HG02798 (cell line): Measurements from ENCODE around the gene DIAPH3.
A peak's percentile ranks its signal among the peaks of the same experiment; 100 is the strongest.

Experiments
- ATAC-seq: cut with Tn5 transposase; IDR thresholded peaks from one replicate; pipeline ENCODE4 v1.9.1; 2021; ENCODE audit warnings: mild to moderate bottlenecking; ENCODE audit not compliant: unreplicated experiment, poor library complexity

Gene DIAPH3

DNA sequence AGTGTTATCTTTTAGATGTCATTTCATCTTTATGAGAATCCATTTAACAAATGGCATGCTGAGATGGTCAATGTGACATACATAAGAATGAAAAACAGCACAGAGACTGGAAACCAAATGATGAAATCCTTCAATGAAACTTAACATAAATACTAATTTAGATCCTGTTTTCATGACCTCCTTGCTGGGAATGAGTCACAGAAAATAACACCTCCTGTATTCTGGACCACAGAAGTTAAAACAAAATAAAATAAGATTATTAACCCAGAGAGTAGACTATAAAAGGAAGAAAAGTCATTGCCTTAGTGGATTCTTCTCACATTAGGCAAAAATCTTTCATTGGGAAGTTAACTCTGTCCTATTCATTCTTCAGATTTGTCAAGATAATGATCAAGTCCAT, 1.6 kb downstream of the DIAPH3 start:
- ATAC-seq: no peak

DNA sequence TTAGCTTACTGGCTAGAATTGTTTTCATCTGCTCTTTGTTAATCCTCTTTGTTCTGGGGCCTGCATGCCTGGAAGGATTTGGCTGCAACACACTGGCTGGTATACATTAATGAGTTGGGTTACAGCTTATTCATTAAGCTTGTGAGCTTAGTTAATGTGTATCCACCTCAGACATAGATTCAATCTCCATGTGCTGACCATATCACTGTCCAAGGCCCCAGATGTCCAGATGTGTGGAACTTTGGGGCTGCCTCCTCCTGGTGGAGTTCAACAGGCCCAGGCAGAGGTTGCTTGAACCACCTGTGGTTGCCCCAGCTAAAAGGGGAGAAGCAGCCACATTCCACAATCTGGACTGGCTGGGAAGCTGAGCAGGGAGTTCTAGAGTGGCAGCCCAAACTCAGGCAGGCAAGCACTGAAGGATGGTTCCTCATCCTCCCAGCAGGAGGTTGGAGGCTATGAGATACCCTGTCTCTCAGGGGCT, 5.4 kb downstream of the DIAPH3 start:
- no peak for ATAC-seq

DNA sequence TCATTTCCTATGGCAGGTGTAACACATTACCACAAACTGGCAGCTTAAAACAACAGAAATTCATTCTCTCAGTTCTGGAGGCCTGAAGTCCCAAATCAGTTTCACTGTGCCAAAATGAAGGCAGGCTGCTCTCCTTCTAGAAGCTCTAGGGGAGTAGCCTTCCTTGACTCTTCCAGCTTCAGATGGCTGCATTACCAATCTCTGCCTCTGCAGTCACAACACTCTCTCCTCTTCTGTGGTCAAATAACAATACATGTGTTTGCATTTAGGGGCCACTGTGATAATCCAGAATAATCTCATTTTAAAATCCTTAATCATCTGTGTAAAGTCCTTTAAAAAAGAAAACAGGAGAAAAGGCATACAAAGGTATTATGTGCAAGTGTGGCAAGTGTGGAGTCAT, 7.8 kb downstream of the DIAPH3 start:
- peak; percentile 46 for ATAC-seq

DNA sequence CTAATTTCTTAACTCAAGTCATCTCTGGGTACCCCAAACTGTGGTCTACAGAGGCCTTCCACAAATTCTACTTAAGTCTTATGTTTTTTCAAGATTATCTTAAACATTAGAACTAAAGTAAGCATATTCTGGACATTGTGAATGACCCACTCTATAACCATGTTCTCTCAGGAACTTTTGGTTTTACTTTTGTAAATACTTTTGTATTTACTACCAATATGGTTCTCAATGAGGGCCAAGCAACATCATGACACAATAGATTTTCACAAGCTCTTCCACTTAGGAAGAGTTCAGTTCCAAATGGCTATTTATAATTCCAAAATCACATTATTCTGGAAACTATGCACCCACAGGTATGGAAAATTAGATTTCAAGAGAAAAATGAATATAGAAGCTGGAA, 10.8 kb downstream of the DIAPH3 start:
- peak; percentile 54 for ATAC-seq

DNA sequence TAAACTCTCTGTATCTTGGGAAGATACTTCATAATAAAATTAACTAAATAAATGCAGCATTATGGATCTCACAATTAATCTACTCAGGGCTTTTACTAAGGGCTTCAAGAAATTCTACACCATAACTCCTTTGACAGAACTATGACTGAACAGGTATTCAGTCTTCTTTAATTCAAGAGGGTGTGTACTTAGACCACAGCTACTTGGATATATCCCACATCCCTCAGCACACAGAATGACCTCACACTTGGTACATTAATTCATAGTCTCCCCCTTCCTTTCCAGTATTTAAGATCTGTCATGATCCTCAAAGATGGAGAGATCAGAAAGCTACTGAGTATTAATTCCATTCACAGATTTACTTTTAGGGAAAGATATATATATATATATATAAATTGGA, 11.6 kb downstream of the DIAPH3 start:
- ATAC-seq: no peak

DNA sequence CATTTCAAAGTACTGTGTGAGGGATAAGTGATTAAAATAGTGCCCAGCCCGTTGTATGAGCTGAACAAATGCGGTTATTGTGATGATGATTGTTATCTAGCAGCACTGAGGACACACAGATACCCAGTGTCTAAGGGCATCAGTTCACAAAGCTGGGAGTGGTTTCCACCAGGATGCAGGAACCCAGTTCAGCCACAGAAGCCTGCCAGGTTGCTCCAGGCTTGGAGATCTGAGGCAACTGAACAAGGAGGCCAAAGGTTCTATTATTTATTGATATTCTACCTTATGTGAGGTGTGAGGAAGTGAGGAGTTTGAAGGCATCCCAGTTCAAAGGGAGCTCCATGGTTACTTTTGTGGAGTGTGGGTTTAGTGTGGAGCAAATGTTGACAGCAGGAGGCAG, 13.2 kb downstream of the DIAPH3 start:
- ATAC-seq: no peak

DNA sequence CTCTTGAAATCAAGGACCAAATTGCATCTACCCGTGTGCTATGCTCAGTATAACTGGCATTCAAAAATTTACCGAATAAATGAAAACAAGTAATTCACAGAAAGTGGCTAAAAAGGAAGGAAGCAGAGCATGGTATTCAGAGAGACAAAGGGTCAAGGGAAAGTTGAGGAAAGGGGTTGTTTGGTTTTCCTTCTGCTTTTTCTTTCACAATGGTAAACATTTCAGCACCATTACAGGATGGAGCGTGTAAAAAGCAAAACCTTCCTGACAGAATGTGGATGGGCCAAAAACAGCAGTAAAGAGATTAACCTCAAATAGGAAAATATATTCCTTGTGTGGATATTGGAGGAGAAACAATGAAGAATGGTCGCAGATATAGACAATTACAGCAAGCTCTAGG, 14.8 kb downstream of the DIAPH3 start:
- ATAC-seq: no peak

DNA sequence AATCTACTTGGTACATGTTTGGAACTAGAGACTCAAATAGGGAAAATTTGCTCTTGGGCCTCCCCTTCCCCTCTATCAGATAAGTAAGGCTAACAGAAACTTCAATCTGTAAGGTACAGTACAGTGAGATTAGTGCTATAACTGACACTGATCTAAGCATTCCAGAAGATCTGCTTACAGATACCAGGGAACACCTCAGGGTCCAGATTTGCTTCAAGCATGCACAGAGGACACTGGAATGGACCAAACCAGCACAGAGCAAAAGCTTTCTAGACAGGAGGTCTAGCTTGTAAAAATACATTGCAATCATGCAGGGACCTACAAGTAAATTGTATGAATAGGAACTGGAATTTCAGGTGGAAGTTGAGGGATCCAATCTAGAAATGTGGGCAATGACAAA, 16.4 kb downstream of the DIAPH3 start:
- no peak for ATAC-seq

DNA sequence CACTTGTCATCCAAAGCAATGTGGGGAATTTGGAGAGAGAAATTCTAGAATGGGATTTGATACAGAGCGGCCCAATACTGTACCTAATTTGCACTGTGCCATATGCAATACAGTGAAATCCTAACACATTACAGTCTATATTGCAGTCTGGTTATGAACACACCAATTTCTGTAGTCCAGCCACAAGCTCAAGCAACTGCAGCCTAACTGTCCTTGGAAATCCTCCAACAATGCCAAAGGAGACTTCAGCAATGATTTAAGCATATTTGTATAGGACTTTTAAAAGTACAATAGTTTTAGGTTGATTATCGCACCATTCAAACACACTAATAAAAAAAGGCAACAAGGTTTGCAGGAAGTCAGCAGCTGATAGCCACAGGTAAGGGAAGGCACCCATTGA, 17.3 kb downstream of the DIAPH3 start:
- ATAC-seq: no peak

DNA sequence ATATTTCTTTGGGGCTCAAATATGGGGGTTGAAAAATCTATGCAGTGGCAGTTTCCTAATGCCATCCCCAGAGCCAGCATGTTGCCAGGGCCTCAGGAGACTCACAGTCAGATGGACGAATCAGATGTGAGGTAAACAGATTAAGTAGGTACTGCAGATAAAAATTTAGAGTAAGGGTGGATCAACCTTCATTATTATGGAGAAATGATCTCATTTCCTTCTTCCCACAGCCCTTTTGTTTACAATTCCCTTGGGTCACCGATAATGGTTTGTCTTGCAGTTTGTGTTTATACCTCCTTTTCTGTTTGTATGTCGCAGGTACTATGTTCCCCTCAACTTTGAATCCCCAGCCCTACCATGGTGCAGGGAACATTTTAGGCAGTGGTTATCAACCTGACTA, 20.0 kb downstream of the DIAPH3 start:
- ATAC-seq: no peak

DNA sequence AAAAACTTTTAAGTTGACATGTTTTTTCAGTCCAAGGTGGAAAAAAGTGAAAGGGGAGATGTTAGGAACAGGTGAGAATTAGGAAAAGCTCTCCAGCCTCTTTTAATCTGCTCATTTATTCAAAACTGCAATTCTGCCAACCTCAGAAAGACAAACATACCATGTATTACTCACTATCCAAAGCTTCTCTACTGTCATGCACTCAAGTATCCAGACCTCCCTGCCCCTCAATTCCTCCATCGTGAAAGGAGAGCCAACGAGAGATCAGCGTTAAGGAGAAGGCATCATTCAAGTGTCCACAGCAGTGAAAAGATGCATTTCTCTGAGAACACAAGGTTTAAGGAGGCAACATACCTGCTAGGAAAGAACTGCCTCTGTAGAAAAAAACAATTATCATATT, 24.5 kb downstream of the DIAPH3 start:
- ATAC-seq: no peak

DNA sequence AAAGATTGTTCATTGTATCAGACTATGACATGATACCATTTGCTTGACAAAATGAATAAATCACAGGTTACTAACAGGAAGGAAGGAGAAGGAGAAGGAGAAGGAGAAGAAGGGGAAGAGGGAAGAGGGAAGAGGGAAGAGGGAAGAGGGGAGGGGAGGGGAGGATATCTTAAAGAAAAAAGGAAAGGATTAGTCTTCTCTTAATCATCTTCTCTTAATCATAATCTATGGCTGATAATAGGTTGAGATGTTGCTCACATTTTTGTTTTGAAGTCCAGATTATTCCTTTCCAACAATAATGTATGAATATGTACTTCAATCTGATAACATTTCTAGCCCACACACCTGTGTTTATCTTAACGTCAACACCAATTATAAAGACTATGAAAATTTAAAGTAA, 25.1 kb downstream of the DIAPH3 start:
- ATAC-seq: no peak

DNA sequence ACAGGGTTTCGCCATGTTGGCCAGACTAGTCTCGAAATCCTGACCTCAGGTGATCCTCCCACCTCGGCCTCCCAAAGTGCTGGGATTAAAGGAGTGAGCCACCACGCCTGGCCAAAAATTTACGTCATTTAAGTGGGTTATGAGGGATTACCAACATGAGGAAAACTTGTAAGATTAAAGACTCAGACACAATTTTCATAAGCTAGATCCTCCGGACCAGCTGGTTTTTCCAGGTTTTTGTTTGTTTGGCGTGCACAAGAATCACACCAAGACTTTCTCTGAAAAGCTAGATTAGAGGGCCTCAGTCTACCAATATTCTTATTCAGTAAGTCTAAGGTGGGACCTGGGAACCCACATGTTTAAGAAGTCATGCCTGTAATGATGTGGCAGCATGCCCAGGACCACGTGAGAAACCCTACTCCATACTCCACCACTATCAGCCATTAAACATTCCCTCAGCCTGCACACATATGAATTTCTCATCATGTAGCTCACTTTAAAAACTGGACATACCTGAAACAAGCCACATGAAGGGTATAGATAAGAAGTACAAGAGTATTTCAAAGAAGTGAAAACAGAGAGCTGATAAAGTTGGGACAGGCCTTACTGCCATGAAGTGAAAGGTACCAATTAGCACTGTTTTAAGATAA, 25.7 kb downstream of the DIAPH3 start:
- ATAC-seq: no peak

DNA sequence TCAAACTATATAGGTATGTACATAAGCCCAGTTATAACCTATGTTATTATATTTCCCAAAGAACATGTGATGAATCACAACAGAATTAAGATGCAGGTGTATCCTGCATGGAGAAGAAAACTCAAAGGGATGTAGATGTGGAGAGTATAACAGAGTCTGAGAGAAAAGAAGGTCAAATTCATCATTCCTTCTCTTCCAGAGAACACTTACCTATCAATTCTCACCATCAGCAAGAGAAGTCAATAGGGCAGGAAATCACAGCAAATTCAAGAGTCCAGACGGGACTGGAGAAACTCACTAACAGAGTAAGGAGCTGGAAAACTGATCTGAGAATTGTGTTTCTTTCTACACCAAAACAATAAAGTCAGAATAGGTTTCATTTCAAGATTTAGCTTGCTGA, 28.4 kb downstream of the DIAPH3 start:
- no peak for ATAC-seq

DNA sequence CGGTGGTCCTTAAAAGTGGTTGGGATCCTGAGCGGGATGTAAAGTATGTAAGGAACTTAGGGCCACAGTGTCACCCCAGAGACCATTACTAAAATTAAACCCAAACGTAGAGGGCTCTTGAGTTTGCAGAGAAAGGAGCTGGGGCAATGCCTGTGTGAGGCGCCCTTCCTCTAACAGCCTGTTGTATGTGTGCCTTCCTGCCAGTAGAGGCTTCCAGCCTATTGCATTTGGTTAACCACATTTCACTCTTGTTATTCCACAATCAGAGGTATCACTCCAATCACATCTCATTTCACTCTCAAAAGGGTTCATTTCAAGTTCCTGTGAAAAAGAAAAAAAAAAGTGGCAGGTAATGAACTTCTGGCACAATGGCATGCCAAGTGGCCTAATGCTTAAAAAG, 29.4 kb downstream of the DIAPH3 start:
- ATAC-seq: peak; percentile 48

DNA sequence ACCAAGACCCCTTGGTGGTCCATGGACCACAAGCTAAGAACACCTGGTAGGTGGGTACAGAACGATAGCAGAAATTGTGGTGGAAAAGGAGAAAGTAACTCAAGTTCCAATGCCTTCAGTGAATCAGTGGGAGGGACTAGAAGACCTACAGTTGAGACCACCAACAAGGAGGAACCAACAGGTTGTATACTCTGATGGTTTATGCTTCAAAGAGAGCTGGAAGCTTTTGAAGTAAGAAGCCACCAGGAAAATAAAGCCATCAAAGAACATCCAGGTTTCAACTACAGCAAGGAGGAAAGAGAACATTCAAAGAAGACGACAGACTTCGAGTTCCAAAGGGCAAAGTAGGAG, 42.4 kb downstream of the DIAPH3 start:
- no peak for ATAC-seq

DNA sequence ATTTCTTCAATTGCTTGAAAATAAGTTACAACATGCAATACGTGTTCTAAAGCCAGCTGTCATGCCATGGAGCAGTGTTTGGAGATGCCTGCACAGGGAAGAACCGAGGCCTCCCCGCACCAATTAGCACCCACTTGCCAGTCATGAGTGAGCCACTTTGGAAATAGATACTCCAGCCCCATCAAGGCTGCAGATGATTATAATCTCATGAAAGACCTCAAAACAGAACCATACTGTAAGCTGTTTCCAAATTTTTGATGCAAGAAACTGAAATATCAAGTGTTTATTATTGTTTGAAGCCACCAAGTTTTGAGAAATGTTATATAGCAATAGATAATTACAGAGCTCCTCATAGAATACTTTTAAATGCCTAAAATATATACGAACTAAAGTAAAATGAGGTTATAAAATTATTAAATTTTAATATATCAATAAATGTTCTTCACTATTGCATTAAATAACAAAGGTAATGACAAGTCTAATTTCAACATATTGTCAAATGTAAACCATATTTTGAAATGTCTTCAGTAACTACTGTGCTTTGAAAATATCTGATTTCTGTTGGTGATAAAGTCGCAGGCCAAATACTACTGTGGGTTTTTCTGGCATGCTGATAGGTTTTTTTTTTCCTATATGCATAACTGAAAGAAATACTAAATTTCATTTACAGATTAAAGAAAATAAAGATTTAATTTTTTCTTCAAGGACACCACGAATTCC, 43.0 kb downstream of the DIAPH3 start:
- no peak for ATAC-seq

DNA sequence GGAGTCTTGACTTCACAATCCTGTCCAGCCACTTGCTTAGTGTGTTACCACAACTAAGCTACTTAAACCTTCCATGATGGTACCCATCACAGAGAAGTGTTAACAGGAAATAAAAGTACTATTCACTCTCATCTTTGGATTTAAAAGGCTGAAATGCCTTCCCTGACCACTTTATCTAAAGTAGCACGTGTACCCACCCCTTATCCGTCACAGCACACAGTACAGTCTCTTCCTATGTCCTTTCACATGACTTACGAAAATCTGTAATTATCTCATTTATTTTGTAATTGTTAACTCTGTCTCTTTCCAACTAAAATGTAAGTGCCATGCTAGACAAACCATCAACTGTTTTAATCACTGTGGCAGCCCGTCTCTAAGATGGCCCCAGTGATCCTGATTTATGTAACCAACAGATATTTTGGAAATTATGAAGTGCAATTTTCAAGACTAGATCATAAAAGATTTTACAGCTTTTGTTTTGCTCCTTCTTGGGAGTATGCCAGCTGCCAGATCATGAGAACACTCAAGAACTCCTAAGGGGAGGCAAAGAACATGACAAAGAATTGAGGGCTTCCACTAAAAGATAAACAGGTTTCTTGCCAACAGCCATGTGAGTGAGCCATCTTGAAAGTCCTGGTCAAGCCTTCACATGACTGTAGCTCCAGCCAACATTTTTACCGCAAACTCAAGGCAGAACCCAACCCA, 44.9 kb downstream of the DIAPH3 start:
- no peak for ATAC-seq

DNA sequence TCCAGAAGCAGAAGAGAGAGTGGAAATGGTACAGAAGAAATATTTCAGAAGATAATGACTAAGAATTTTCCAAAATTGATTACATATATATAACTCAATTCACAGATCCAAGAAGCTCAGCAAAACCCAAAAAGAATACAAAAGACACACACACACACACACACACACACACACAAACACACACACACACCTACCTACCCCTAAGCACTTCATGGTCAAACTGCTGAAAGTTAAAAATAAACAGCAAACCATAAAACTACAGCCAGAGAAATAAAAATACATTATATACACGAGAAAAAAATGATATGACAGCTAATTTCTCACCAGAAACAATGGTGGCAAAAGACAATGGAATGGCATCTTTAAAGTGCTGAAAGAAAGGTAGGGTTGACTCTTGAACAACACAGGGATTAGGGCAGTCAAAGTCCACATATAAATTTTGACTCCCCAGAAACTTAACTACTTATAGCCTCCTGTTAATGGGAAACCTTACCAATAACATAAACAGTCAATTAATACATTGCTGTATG, 49.2 kb downstream of the DIAPH3 start:
- ATAC-seq: no peak

DNA sequence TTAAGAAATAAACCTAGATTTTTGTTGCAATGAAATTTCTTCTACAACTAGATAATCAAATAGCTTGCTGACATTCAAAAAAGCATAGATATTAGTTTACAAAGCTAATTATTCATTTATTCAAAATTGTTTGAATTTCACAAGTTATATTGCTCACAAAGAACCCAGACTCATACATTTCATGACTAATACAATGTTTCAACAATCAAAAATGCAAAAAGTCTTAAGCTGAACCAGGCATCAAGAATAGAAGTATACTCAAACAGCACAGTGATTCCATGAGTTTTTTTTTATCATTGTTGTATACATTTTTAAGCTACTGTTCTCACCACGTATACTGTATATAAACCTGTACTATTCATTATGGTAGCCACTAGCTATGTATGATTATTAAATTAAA, 51.0 kb downstream of the DIAPH3 start:
- no peak for ATAC-seq

DNA sequence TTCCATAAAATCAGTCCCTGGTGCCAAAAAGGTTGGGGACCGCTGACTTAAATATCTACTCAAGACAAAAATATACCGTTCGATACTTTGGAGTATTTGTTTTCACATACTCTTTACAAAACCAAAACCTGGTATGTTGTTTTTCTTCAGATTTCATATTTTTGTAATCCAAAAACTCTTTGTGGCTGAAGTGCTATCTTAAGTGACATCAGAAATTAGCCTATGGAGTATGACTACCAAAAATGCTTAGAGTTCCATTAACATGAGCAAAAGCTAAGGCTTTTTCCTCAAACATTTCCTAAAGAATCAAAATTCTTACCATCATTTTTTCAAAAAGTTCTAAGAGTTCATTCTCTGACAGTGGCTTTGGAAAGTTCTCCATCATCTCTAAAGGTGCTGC, 52.0 kb downstream of the DIAPH3 start:
- ATAC-seq: no peak
